H1 (cell line): Measurements from ENCODE around the gene TNFAIP2. TPM values are rescaled to one million over a fixed set of nuclear protein-coding genes. Genes with fewer than 3 reads are reported as not detected.

Experiments used
- CTCF ChIA-PET: fragments of 300-600 bp; sonication (Branson Sonifier 250); formaldehyde crosslinking; loops from one replicate; lab custom pipeline; 2021; ENCODE audit not compliant: partially characterized antibody; lab: Charles Lee
- POLR2A ChIA-PET: fragments of 300-600 bp; sonication (Branson Sonifier 250); formaldehyde crosslinking; loops from one replicate; lab custom pipeline; 2021; ENCODE audit warnings: inconsistent platforms; ENCODE audit not compliant: partially characterized antibody; lab: Charles Lee
- DNase-seq, 2 experiments: peaks; one replicate each; pipeline versions ENCODE4 v3.0.0 to v3.0.0-alpha.2; 2010 to 2022; ENCODE audit warnings: low spot score in 2 of 2, low read depth in 1 of 2, mixed read lengths in 1 of 2
- FAIRE-seq: peaks from 2 replicates; lab custom pipeline; 2011; peaks lifted over from hg19 to GRCh38; lab: Jason Lieb, UNC
- H2AFZ ChIP-seq: 2 replicates; pipeline ENCODE4 v1.8.1; 2012; ENCODE audit warnings: low read length, inconsistent platforms
- H2AK5ac ChIP-seq: 2 replicates; pipeline ENCODE4 v1.6.1; 2013; ENCODE audit warnings: low read depth, low read length
- H2BK120ac ChIP-seq: replicated peaks from 2 replicates; pipeline ENCODE3; 2013; ENCODE audit warnings: low read depth, low read length, inconsistent platforms
- H2BK12ac ChIP-seq: 2 replicates; pipeline ENCODE4 v1.6.1; 2013; ENCODE audit warnings: low read depth, low read length
- H2BK15ac ChIP-seq: 2 replicates; pipeline ENCODE4 v1.6.1; 2013; ENCODE audit warnings: low read length
- H2BK20ac ChIP-seq: 2 replicates; pipeline ENCODE4 v1.6.1; 2013; ENCODE audit warnings: low read length
- H2BK5ac ChIP-seq: 2 replicates; pipeline ENCODE4 v1.6.1; 2013; ENCODE audit warnings: low read depth, low read length
- H3K14ac ChIP-seq: 2 replicates; pipeline ENCODE4 v1.6.1; 2013; ENCODE audit warnings: inconsistent platforms; ENCODE audit not compliant: insufficient read length
- H3K18ac ChIP-seq: 2 replicates; pipeline ENCODE4 v1.6.1; 2013; ENCODE audit warnings: low read length; ENCODE audit errors: extremely low read depth
- H3K23ac ChIP-seq: 2 replicates; pipeline ENCODE4 v1.6.1; 2013; ENCODE audit warnings: inconsistent platforms; ENCODE audit not compliant: insufficient read length
- H3K23me2 ChIP-seq: 2 replicates; pipeline ENCODE4 v1.6.1; 2013; ENCODE audit warnings: low read depth, low read length
- H3K27ac ChIP-seq: 2 replicates; pipeline ENCODE4 v1.6.1; 2011; ENCODE audit warnings: low read depth, low read length, inconsistent platforms
- H3K27me3 ChIP-seq, 4 experiments: replicated peaks in 1 of 4; 1 replicate in 1 of 4; 2 replicates in 3 of 4; pipeline versions ENCODE4 v1.6.1 to v1.8.1; 2011 to 2013; ENCODE audit warnings: low read length in 3 of 4, mild to moderate bottlenecking in 3 of 4, inconsistent platforms in 2 of 4, mixed read lengths in 2 of 4, moderate library complexity in 1 of 4; ENCODE audit not compliant: control insufficient read depth in 3 of 4, insufficient read depth in 3 of 4; ENCODE audit errors: extremely low read depth in 1 of 4
- H3K36me3 ChIP-seq, 4 experiments: 2 replicates each; pipeline versions ENCODE4 v1.6.1 to v1.8.1; 2011 to 2013; ENCODE audit warnings: mild to moderate bottlenecking in 4 of 4, low read length in 3 of 4, moderate library complexity in 2 of 4, control low read depth in 1 of 4, inconsistent platforms in 1 of 4; ENCODE audit not compliant: insufficient read depth in 4 of 4, control insufficient read depth in 2 of 4
- H3K4ac ChIP-seq: replicated peaks from 2 replicates; pipeline ENCODE3; 2013; ENCODE audit warnings: low read length, low read depth, mixed read lengths, inconsistent platforms; ENCODE audit not compliant: insufficient read length
- H3K4me1 ChIP-seq, 4 experiments: replicated peaks in 1 of 4; 1 replicate in 1 of 4; 2 replicates in 3 of 4; pipeline versions ENCODE4 v1.6.1 to v1.8.1; 2011 to 2013; ENCODE audit warnings: low read length in 3 of 4, inconsistent platforms in 2 of 4, mixed read lengths in 1 of 4; ENCODE audit not compliant: insufficient read depth in 4 of 4, control insufficient read depth in 3 of 4
- H3K4me2 ChIP-seq, 2 experiments: 2 replicates each; pipeline versions ENCODE4 v1.6.1 to v1.8.1; 2011 to 2013; ENCODE audit warnings: low read depth in 2 of 2, low read length in 2 of 2, control low read depth in 1 of 2, inconsistent platforms in 1 of 2, mild to moderate bottlenecking in 1 of 2; ENCODE audit not compliant: insufficient read depth in 1 of 2
- H3K4me3 ChIP-seq, 4 experiments: fragments of 200-600, 300-600 bp in 1 of 4; sonication (generic), shearing (Covaris generic), sonication (Bioruptor Twin) in 1 of 4; 2 replicates each; pipeline versions ENCODE4 v1.5.1 to v1.8.1; 2011 to 2016; ENCODE audit warnings: low read length in 4 of 4, low read depth in 3 of 4, control low read depth in 2 of 4, inconsistent platforms in 2 of 4, mild to moderate bottlenecking in 2 of 4, mixed read lengths in 1 of 4, moderate library complexity in 1 of 4; ENCODE audit not compliant: insufficient read depth in 2 of 4; ENCODE audit errors: extremely low read depth in 1 of 4
- H3K56ac ChIP-seq: replicated peaks from 2 replicates; pipeline ENCODE3; 2013; ENCODE audit warnings: low read depth, mild to moderate bottlenecking, mixed read lengths, low read length, inconsistent platforms; ENCODE audit not compliant: insufficient read length
- H3K79me1 ChIP-seq: 2 replicates; pipeline ENCODE4 v1.6.1; 2013; ENCODE audit warnings: low read depth, low read length, control low read depth
- H3K79me2 ChIP-seq, 2 experiments: 2 replicates each; pipeline versions ENCODE4 v1.6.1 to v1.8.1; 2012 to 2013; ENCODE audit warnings: low read length in 2 of 2, mild to moderate bottlenecking in 2 of 2, inconsistent platforms in 1 of 2; ENCODE audit not compliant: insufficient read depth in 2 of 2, control insufficient read depth in 1 of 2
- H3K9ac ChIP-seq, 4 experiments: replicated peaks in 1 of 4; 1 replicate in 1 of 4; 2 replicates in 3 of 4; pipeline versions ENCODE4 v1.6.1 to v1.8.1; 2011 to 2013; ENCODE audit warnings: low read depth in 3 of 4, low read length in 3 of 4, control low read depth in 2 of 4, mild to moderate bottlenecking in 2 of 4, moderate library complexity in 2 of 4, inconsistent platforms in 1 of 4; ENCODE audit errors: extremely low read depth in 1 of 4
- H3K9me3 ChIP-seq, 2 experiments: 2 replicates each; pipeline versions ENCODE4 v1.6.1 to v1.8.1; 2012 to 2013; ENCODE audit warnings: mild to moderate bottlenecking in 2 of 2, moderate library complexity in 2 of 2, control low read depth in 1 of 2, inconsistent platforms in 1 of 2, low read depth in 1 of 2, low read length in 1 of 2, mixed read lengths in 1 of 2; ENCODE audit not compliant: insufficient read depth in 2 of 2
- H4K20me1 ChIP-seq, 2 experiments: replicated peaks in 1 of 2; 2 replicates each; pipeline versions ENCODE3 to v1.8.1; 2011 to 2013; ENCODE audit warnings: inconsistent platforms in 2 of 2, low read length in 2 of 2, mild to moderate bottlenecking in 1 of 2; ENCODE audit not compliant: insufficient read depth in 2 of 2, control insufficient read depth in 1 of 2
- H4K5ac ChIP-seq: 2 replicates; pipeline ENCODE4 v1.6.1; 2013; ENCODE audit warnings: low read length, low read depth, mixed read lengths, inconsistent platforms; ENCODE audit not compliant: insufficient read length
- H4K8ac ChIP-seq: 2 replicates; pipeline ENCODE4 v1.8.0; 2013; ENCODE audit warnings: mild to moderate bottlenecking, moderate library complexity, low read length, inconsistent platforms; ENCODE audit not compliant: insufficient read depth; ENCODE audit errors: extremely low read depth
- H4K91ac ChIP-seq: replicated peaks from 2 replicates; pipeline ENCODE3; 2013; ENCODE audit warnings: low read length, mixed read lengths, inconsistent platforms; ENCODE audit not compliant: insufficient read length
- BRCA1 ChIP-seq: IDR thresholded peaks from 2 replicates; pipeline ENCODE4 v1.6.1; 2012; ENCODE audit warnings: low read depth, low read length, improper control_type of control experiment
- FOSL1 ChIP-seq: IDR thresholded peaks from 2 replicates; pipeline ENCODE4 v1.6.1; 2011; ENCODE audit warnings: mild to moderate bottlenecking, low read depth, low read length, moderate library complexity; ENCODE audit not compliant: insufficient read depth
- HDAC6 ChIP-seq: IDR thresholded peaks from one replicate; pipeline ENCODE4 v1.7.1; 2012; ENCODE audit warnings: low read depth, mild to moderate bottlenecking, inconsistent platforms, low read length, moderate library complexity
- KDM1A ChIP-seq: fragments of 200-600, 300-600 bp; sonication (generic); IDR thresholded peaks from 2 replicates; pipeline ENCODE4 v1.7.1; 2016; ENCODE audit warnings: mild to moderate bottlenecking, low read length, borderline replicate concordance
- POLR2A ChIP-seq, 2 experiments: IDR thresholded peaks; 1 replicate in 1 of 2; 2 replicates in 1 of 2; pipeline ENCODE4 v1.6.1; 2011; ENCODE audit warnings: low read depth in 2 of 2, low read length in 2 of 2, mild to moderate bottlenecking in 2 of 2; ENCODE audit errors: control extremely low read depth in 1 of 2
- SIN3A ChIP-seq, 2 experiments: IDR thresholded peaks in 1 of 2; conservative IDR thresholded peaks in 1 of 2; 2 replicates each; pipeline ENCODE4 v1.6.1; 2011 to 2012; ENCODE audit warnings: low read length in 2 of 2, improper control_type of control experiment in 1 of 2, low read depth in 1 of 2, mild to moderate bottlenecking in 1 of 2
- SIRT6 ChIP-seq: IDR thresholded peaks from one replicate; pipeline ENCODE4 v1.7.1; 2012; ENCODE audit warnings: low read length, inconsistent platforms
- TBP ChIP-seq: IDR thresholded peaks from 2 replicates; pipeline ENCODE4 v1.6.1; 2011; ENCODE audit warnings: low read depth, low read length, improper control_type of control experiment
- TCF12 ChIP-seq: IDR thresholded peaks from 2 replicates; pipeline ENCODE4 v1.6.1; 2011; ENCODE audit warnings: low read depth, mild to moderate bottlenecking, low read length
- WGBS, 2 experiments: shearing (Covaris generic) in 1 of 2; methylation state at CpG; one replicate each; pipeline versions ENCODE4 v1.1.6 to v1.1.7; 2013 to 2015; ENCODE audit warnings: low lambda C conversion rate in 2 of 2, mixed read lengths in 2 of 2, inconsistent platforms in 1 of 2, low coverage in 1 of 2, missing lambda C conversion rate in 1 of 2; ENCODE audit not compliant: insufficient replicate concordance in 2 of 2, insufficient coverage in 1 of 2, insufficient read length in 1 of 2; ENCODE audit errors: extremely low coverage in 1 of 2, missing lambda C conversion rate in 1 of 2; 5-methylcytosine and 5-hydroxymethylcytosine counted together
- polyA plus RNA-seq, 7 experiments: library from polyadenylated mRNA; depleted of rRNA in 3 of 7; stranded (reverse) in 5 of 7; unstranded in 2 of 7; fragments of >200 nt in 5 of 7; fragments of 200-250 nt in 2 of 7; gene quantifications; 1 replicate in 5 of 7; 2 replicates in 1 of 7; 4 replicates in 1 of 7; pipeline versions ENCODE4 v1.2.1 to v1.2.3, GENCODE V29; 2011 to 2013; ENCODE audit warnings: missing spikeins in 2 of 7, mixed read lengths in 2 of 7
- total RNA-seq: library from RNA; stranded (reverse); fragmentation: NEBNext Ultra II Directional; extraction: Animal tissue kit (Norgen Biotek cat#: 25700); gene quantifications from 2 replicates; pipeline ENCODE4 v1.2.1, GENCODE V29; 2021

TNFAIP2 gene
- total and polyA plus RNA-seq, 2 of the 8 experiments (the other 6 are each of a cell fraction or from before 2014, with no cell fraction given), result 28.3 to 34.5 TPM

GRCh38 chr14:103126088-103126872 lies 3.0 kb downstream of the TNFAIP2 start:
- Histone ChIP-seq H3K4ac (no peak overlapping the region), H3K4me1 (peaks cover 0 to 34% (median 25%) of the 10 kb centered on the region in 4 experiments; a peak in 6 of 7 replicates), H2BK5ac (no peak overlapping the region), H2BK15ac (no peak overlapping the region), H3K36me3 (no peaks in the 10 kb centered on the region; a peak in 2 of 8 replicates), H3K9me3 (no peaks in the 10 kb centered on the region), H3K79me1 (no peaks in the 10 kb centered on the region), H2BK120ac (no peak overlapping the region), H4K91ac (no peak overlapping the region), H3K9ac (no peak overlapping the region), H3K27ac (no peak overlapping the region), H3K79me2 (no peaks in the 10 kb centered on the region), H2BK20ac (no peak overlapping the region), H4K5ac (no peak overlapping the region), H2AFZ (peak overlapping the region; percentile 24; the same call in 1 of the 2 replicates), H3K23ac (no peak overlapping the region), H3K14ac (no peak overlapping the region), H2AK5ac (peak overlapping the region; percentile 75; the same call in 1 of the 2 replicates), H4K20me1 (peaks cover 6 to 12% of the 10 kb centered on the region in 2 experiments), H3K56ac (no peak overlapping the region), H2BK12ac (no peak overlapping the region), H3K4me3 (peak overlapping the region in 3 of 4 experiments; percentile 14 to 56 (median 23); a peak in 2 of 8 replicates), H3K23me2 (peaks cover 5% of the 10 kb centered on the region; the same call in 1 of the 2 replicates), H3K27me3 (peaks cover 0 to 45% (median 36%) of the 10 kb centered on the region in 4 experiments; a peak in 6 of 7 replicates), H3K18ac (no peak overlapping the region), H4K8ac (peak overlapping the region; percentile 35), H3K4me2 (peak overlapping the region; percentile 30 to 71; a peak in 3 of 4 replicates)
- CTCF ChIA-PET, result interaction anchor here (0.7 to 18.4 kb wide), 19 partner anchors 8 to 311 kb away, joined by 3 to 276 read pairs (median 5); no protein-coding TSS in a partner anchor
- no peak for FAIRE-seq
- DNase-seq, result no peak
- WGBS, 2 experiments, result 84% methylated on average over 11 of the region's 22 CpGs; no CpG with 5 or more reads in 1 of the 2 experiments
- POLR2A ChIA-PET, result interaction anchor here (0.8 to 4.6 kb wide), 7 partner anchors 10 to 396 kb away, joined by 3 to 26 read pairs (median 4); partner anchors contain the start of genes CKB and EIF5
- TF ChIP-seq TBP, result no peak
- TF ChIP-seq POLR2A (IDR thresholded peaks at IDR 0.05; ENCODE audit: control extremely low read depth in 1 of 2, low read depth in 2 of 2, low read length in 2 of 2), result no peak
- TF ChIP-seq BRCA1, result no peak
- no peak for TF ChIP-seq TCF12
- TF ChIP-seq FOSL1, result no peak
- no peak for TF ChIP-seq SIRT6
- TF ChIP-seq HDAC6, result no peak
- no peak for TF ChIP-seq SIN3A (conservative IDR thresholded peaks at IDR 0.05 in 1 of 2, IDR thresholded peaks at IDR 0.05 in 1 of 2; ENCODE audit: low read depth in 1 of 2, low read length in 2 of 2)
- no peak for TF ChIP-seq KDM1A
